KOPT-K1 (cell line): ENCODE data around the gene SLC36A3.
A peak's percentile ranks its signal among the peaks of the same experiment; 100 is the strongest.
"Not testable (repeated sequence)": the region's sequence is repeated elsewhere in the genome, so short reads cannot be mapped to it uniquely, and the experiment has no call there.

Experiments used
- H3K27ac ChIP-seq: fragments of 200-600 bp; sonication (generic); 2 replicates; pipeline ENCODE4 v1.5.1; 2016; ENCODE audit warnings: antibody characterized with exemption, mild to moderate bottlenecking, low read depth, low read length; ENCODE audit not compliant: poor library complexity, severe bottlenecking
- H3K36me3 ChIP-seq: fragments of 200-600 bp; sonication (generic); 2 replicates; pipeline ENCODE4 v1.5.1; 2017; ENCODE audit warnings: antibody characterized with exemption, mild to moderate bottlenecking, low read length, moderate library complexity; ENCODE audit not compliant: insufficient read depth
- H3K9me3 ChIP-seq: fragments of 200-600 bp; sonication (generic); 2 replicates; pipeline ENCODE4 v1.5.1; 2017; ENCODE audit warnings: antibody characterized with exemption, low read length, mild to moderate bottlenecking; ENCODE audit not compliant: insufficient read depth, poor library complexity, severe bottlenecking

Gene SLC36A3

DNA sequence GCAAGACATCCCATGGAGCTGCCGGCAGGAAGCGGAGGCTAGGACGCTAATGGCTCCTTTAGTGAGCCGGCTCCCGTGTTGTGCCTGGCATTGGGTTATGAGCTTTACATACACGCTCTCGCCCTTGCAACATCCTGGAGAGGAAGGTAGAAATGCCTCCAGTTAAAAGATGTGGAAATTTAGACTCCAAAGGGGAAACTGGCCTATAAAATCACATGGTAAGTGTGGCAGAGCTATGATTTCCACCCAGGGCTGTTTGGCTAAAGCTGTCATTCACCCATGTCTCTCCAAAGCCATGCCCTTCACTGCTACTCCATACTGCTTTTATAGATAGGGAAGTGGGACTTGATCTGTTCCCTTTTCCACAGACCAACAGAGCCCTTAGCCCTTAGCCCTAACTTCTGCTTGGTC lies 45.4 kb downstream of the SLC36A3 start:
- Histone ChIP-seq H3K36me3 (peaks cover 5% of the 10 kb centered on the region; the same call in 1 of the 2 replicates), H3K27ac (no peak overlapping the region), H3K9me3 (no peaks in the 10 kb centered on the region)

DNA sequence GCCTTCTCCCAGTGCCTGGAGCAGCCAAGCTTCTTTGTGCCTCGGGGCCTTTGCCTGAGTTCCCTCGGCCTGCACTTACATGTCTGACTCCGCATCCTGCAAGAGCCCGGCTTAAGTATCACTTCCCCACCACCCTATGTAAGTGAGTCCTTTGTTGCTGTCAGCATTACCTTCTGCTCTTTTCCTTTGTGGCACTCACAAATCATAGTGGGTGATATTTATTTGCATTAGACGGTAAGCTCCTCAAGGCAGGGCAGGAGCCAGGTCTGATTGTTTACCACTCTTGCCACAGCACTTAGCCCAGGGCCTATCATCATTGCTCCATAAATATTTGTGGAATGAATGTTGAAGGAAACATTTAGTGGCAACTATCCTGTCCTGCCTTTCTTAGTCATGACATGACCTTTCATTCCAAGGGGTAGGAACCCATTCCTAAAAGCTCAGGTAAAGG lies 45.8 kb downstream of the SLC36A3 start:
- Histone ChIP-seq H3K27ac (no peak overlapping the region), H3K9me3 (no peaks in the 10 kb centered on the region)

DNA sequence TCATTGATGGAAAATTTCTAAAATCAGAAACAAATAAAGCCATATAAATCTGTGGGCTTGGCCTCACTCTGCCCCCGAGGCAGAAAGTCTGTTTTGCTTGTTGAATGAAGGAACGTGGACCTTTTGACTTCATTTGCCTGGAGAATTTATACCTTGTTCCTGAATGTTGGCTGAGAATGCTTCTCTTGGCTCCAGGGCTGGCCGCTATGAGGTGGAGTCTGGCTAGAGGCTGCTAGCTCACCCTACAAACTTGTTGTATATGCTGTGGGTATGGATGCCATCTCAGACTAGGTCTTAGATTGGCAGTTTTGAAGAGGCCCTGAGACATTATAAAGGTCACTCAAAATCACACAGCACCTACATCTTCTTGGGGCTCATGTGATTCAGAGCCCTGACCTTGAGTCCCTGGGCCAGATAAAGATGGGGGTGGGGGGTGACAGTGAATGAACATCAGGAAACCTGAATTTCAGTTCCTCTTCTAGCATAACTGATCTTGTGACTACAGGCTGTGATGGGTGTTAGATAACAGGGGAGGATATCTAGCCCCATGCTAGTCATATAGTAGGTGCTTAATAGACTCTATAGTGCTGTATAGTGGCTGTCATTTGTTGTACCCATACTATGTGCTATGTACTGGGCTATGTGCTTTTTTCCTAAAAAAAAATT lies 47.8 kb downstream of the SLC36A3 start:
- H3K36me3 ChIP-seq, result peaks cover 5% of the 10 kb centered on the region; the same call in 1 of the 2 replicates
- no peaks in the 10 kb centered on the region for H3K9me3 ChIP-seq
- H3K27ac ChIP-seq, result no peak overlapping the region

More for the DNA sequence above, 45.8 kb downstream of the SLC36A3 start:
- peaks cover 5% of the 10 kb centered on the region; the same call in 1 of the 2 replicates for H3K36me3 ChIP-seq

DNA sequence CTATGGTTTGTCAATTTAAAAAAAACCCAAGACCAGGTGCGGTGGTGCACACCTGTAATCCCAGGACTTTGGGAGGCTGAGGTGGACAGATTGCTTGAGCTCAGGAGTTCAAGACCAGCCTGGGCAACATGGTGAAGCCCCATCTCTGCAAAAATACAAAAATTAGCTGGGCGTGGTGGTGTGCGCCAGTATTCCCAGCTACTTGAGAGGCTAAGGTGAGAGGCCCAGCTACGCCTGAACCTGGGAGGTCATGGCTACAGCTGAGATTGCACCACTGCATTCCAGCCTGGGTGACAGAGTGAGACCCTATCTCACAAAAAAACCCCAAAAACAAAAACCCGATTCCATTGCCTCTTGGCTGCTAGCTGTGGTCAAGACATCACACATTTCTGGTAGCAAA lies 48.6 kb downstream of the SLC36A3 start:
- not testable (repeated sequence) for H3K9me3 ChIP-seq, H3K36me3 ChIP-seq, H3K27ac ChIP-seq

DNA sequence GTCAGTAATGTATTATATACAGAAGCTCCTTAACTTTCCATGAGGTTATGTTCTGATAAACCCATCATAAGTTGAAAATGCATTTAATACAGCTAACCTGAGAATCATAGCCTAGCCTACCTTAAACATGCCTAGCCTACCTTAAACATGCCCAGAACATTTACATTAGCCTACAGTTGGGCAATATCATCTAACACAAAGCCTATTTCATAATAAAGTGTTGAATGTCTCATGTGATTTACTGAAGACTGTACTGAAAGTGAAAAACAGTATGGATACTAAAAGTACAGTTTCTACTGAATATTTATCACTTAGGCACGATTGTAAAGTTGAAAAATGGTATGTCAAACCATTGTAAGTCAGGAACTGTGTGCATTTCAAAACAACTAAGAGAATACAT lies 49.0 kb downstream of the SLC36A3 start:
- no peaks in the 10 kb centered on the region for H3K9me3 ChIP-seq
- no peaks in the 10 kb centered on the region for H3K36me3 ChIP-seq
- no peak overlapping the region for H3K27ac ChIP-seq

DNA sequence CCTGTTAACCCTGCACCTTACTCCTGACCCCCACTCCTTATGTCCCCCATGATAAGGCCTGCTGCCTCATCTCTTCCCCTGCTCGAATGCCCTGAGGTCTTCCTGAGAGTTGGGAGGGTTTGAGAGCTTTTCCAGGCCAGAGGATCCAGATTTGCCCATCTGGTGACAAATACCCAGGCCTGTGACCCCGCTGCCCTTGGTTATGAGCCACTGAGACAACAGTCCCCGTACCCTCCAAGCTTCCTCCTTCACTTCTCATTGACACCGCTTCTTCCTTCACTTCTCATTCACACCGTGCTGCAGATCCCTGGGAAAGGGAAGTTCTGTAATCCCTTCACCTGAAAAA lies 50.0 kb downstream of the SLC36A3 start:
- H3K36me3 ChIP-seq, result 0 out of 2 replicates have a peak, but pooled peaks cover 4% of the 10 kb centered on the region
- H3K27ac ChIP-seq, result peak overlapping the region; percentile 62
- H3K9me3 ChIP-seq, result no peaks in the 10 kb centered on the region

DNA sequence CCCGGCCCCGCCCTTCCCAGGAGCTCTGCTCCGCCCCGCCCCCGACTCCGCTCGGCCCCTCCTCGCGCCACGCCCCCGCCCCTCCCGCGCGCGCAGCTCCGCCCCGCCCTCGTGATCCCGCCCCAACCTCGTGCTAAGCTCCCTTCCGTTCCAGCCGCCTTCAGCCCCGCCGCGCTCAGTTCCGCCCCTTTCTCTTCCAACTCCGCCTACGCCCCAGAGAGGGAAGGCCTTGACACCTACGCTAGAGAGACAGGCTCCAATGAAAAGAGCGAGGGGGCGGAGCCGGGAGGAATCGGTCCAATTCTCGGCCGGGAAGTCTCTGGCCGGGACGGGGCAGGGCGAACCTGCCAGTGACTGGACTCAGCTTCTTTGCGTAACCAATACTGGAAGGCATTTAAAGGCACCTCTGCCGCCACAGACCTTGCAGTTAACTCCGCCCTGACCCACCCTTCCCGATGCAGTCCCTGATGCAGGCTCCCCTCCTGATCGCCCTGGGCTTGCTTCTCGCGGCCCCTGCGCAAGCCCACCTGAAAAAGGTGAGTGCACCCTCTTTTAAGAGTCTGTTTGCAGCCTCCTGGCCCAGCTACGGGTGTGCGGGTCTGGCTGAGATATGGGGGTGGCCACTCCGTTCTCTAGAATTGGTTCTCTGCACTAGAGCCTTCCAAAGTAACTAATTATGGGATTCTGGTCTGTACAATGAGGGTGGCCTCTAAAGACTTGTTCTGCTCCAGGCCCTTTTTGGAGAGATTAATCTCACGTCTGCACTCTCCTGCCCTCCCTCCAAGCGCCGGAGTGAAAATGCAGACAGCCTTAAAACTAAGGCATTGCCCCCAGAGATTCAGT lies 50.6 kb downstream of the SLC36A3 start, which contains the start of gene GM2A:
Gene GM2A, plus strand, starts transcription at position 424 of the 843 bp plus-strand sequence. Its CDS starts 32 bp downstream, at position 456.
- H3K27ac ChIP-seq, result peak within 1 kb of the TSS; percentile 86
- no peaks in the 10 kb centered on the region for H3K9me3 ChIP-seq
- H3K36me3 ChIP-seq, result 0 out of 2 replicates have a peak, but pooled peaks cover 4% of the 10 kb centered on the region

DNA sequence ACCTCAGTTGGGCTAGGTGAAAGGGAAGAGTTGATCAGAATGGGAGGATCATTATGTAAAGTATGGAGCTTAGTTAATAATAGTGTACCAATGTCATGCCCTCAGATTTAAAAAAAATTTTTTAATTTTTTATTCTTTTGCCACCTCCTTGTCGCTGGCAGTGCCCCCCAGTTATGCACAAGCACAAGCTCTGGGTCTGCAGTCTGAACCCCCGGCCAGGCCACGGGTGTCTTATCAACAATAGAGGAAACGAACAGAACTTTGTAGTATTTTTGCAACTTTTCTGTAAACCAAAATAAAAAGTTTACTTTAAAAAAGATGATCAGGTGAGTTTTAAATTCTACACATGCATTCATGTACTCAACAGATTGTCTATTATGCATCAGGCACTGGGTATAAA lies 51.9 kb downstream of the SLC36A3 start:
- H3K27ac ChIP-seq, result peak overlapping the region; percentile 86
- H3K9me3 ChIP-seq, result no peaks in the 10 kb centered on the region
- H3K36me3 ChIP-seq, result 0 out of 2 replicates have a peak, but pooled peaks cover 4% of the 10 kb centered on the region

DNA sequence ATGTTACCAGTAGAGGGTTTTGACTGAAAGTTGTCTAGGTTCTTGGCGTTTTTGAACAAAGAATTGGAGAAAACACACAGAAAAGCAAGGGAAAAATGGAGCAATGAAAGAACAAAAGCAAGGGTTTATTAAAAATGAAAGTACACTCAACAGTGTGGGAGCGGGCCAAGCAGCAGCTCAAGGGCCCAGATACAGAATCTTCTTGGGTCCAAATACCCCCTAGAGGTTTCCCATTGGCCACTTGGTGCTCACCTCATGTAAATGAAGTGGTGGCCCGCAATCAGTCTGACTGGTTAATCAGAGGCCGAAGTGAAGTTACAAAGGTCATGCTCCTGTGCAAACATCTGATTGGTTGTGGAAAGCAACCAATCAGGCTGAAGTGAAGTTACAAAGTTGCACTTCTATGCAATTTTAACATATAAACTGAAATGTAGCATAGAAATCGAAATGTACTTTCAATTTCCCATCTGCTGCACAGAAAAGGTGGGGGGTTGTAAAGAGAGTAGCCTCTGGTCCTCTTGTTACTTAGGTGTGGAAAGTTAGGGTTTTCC lies 52.5 kb downstream of the SLC36A3 start:
- 0 out of 2 replicates have a peak, but pooled peaks cover 4% of the 10 kb centered on the region for H3K36me3 ChIP-seq
- peak overlapping the region; percentile 86 for H3K27ac ChIP-seq
- H3K9me3 ChIP-seq, result no peaks in the 10 kb centered on the region

DNA sequence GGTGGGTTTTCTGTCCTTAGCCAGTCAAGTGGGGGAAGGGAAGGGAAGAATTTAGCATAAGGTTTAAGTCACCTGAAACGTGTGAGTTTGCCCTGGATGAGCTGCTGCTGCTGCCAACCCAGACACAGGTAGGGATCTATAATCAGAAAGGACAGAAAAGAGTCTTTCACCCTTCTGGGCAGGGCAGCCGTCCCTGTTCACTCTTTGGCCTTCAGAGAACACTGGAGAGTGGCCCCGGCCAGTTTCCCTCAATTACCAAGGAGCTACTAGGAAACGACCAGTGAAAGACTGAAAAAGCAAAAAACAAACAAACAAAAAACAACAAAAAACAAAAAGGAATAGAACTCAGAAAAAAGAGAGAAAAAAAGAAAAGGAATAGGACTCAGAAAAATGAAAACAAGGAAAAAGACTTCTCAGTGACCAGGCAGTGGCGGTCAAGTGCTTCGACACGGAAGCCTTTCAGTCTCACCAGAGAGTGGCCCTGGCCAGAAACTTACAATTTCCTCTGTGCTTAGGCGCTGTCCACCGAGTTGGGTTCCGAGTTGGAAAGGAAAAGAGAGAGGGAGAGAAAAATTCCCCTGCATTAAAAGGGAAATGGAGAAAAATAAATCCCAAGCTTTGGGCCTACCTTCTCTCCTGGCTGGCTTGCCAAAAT lies 53.1 kb downstream of the SLC36A3 start:
- H3K36me3 ChIP-seq, result 0 out of 2 replicates have a peak, but pooled peaks cover 8% of the 10 kb centered on the region
- no peaks in the 10 kb centered on the region for H3K9me3 ChIP-seq
- peak overlapping the region; percentile 86 for H3K27ac ChIP-seq

DNA sequence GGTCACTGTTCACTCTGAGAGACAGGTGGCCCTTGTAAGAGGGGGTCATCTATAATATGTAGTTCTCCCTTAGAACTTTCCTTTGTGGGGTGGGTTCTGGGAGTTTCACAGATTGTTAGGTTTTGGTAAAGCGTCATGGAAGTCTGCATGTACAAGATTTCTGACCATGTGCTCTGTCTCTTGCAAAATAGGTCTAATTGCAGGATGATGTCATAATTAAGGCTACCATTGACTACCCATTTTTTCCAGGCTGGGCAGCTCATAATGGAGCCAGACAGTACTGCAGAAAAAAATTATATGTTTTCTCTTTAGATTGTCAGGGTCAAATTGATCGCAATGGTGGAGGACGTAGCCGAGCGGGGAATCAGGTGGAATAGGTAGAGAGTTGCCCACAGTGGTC lies 54.3 kb downstream of the SLC36A3 start:
- Histone ChIP-seq H3K9me3 (no peaks in the 10 kb centered on the region), H3K36me3 (0 out of 2 replicates have a peak, but pooled peaks cover 13% of the 10 kb centered on the region), H3K27ac (no peak overlapping the region)

DNA sequence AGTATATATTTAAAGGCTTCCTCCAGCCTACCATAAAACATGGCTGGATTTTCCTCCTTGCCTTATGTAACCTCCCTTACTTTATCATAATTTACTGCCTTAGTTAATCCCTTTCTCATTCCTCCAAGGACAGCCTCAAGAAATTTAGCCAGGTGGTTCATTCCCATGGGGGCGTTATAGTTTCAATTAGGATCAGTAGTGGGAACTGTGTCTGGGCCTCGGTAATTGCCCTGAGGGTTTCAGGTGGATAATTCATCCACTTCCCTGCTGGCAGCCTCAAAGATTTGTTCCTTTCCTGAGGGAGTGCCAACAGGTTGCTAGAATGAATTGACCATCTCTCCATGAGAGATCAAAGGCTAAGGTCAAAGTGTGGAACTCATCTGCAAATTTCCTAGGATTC lies 54.9 kb downstream of the SLC36A3 start:
- Histone ChIP-seq H3K36me3 (0 out of 2 replicates have a peak, but pooled peaks cover 18% of the 10 kb centered on the region), H3K9me3 (no peaks in the 10 kb centered on the region), H3K27ac (no peak overlapping the region)

DNA sequence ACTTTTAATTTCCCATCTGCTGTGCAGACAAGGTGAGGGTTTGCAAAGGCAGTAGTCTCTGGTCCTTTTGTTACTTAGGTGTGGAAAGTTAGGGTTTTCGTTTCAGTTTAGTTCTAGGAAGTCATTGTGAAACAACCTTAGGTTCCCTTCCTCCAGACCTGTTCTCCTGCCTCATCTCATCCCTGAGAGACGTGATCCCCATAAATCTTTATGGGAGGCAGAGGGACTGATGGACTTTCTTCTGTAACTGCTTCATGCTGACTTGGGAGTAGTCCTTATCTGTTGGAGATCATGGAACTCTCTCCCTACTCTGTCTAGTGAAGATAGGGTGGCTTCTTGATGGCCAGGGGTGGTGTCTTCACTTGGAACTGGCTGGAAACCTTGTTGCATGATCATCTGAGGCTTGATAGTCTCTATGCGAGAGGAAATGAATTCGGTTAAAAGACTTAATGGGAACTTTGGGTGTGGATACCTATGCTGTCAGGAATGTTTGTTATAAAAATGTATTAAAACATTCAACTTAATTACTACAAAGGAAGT lies 57.8 kb downstream of the SLC36A3 start:
- 0 out of 2 replicates have a peak, but pooled peaks cover 18% of the 10 kb centered on the region for H3K36me3 ChIP-seq
- H3K9me3 ChIP-seq, result no peaks in the 10 kb centered on the region
- H3K27ac ChIP-seq, result no peak overlapping the region

DNA sequence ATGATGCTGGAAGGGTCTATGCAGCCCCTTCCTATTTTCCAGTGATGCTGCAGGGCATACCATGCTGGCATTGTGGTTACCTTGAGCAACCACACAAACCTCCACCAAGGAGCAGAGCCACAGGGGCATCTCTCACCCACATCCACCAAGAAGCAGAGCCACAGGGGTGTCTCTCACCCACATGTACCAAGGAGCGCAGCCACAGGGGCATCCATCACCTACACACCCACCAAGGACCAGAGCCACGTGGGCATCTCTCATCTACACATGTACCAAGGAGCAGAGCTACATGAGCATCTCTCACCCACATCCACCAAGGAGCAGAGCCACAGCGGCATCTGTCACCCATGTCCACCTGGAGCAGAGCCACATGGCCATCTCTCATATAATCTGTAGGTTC lies 59.4 kb downstream of the SLC36A3 start:
- Histone ChIP-seq H3K9me3 (no peaks in the 10 kb centered on the region), H3K36me3 (0 out of 2 replicates have a peak, but pooled peaks cover 21% of the 10 kb centered on the region), H3K27ac (no peak overlapping the region)
